ENCODE measurements around the gene CYTH3. TPM values are rescaled to one million over a fixed set of nuclear protein-coding genes. Genes with fewer than 3 reads are reported as not detected.

The CYTH3 gene
- total RNA-seq, 1 experiment from 2014 or later: 16.7 TPM

- H3K9me3 ChIP-seq (ENCODE audit: control insufficient read depth in 1 of 2, insufficient read depth in 1 of 2, low read depth in 1 of 2, low read length in 2 of 2): no peaks in the 10 kb centered on the region
- H3K27me3 ChIP-seq (ENCODE audit: insufficient read depth, low read length): no peaks in the 10 kb centered on the region
- CTCF ChIA-PET: no interaction called here
- H4K20me1 ChIP-seq (ENCODE audit: insufficient read depth): no peaks in the 10 kb centered on the region
- H3K36me3 ChIP-seq (ENCODE audit: control insufficient read depth in 1 of 2, insufficient read depth in 2 of 2, low read length in 2 of 2): no peaks in the 10 kb centered on the region
- H3K79me2 ChIP-seq (ENCODE audit: insufficient read depth, low read length): peaks cover 47% of the 10 kb centered on the region
- no peak overlapping the region for H3K27ac ChIP-seq (ENCODE audit: low read depth, low read length)
- RAD21 ChIA-PET (ENCODE audit: low non-redundant PET in 1 of 2, low total read pairs in 2 of 2, uncharacterized antibody in 2 of 2, unreplicated experiment in 2 of 2): no interaction called here
- H3K4me2 ChIP-seq (ENCODE audit: low read length): no peak overlapping the region
- DNase-seq (ENCODE audit: low read depth, low spot score): no peak
- no TSS peak for BruUV-seq (replicated peaks)
- TF ChIP-seq MAX (IDR thresholded peaks at IDR 0.05) (no peak), FOSL1 (IDR thresholded peaks at IDR 0.05; ENCODE audit: low read depth) (no peak), EZH2phosphoT487 (IDR thresholded peaks at IDR 0.05; ENCODE audit: borderline replicate concordance) (no peak), ZNF274 (IDR thresholded peaks at IDR 0.05; ENCODE audit: low read depth, low read length) (no peak), SRF (IDR thresholded peaks at IDR 0.05; ENCODE audit: low read depth) (no peak), SP1 (IDR thresholded peaks at IDR 0.05; ENCODE audit: low read depth) (no peak), ELF1 (IDR thresholded peaks at IDR 0.05; ENCODE audit: borderline replicate concordance, low read depth) (no peak), SIN3A (IDR thresholded peaks at IDR 0.05; ENCODE audit: low read depth) (no peak), ZBTB33 (IDR thresholded peaks at IDR 0.05; ENCODE audit: extremely low read depth, insufficient replicate concordance, low read length) (no peak), CEBPB (IDR thresholded peaks at IDR 0.05; ENCODE audit: low read depth) (no peak), POLR2AphosphoS5 (IDR thresholded peaks at IDR 0.05; ENCODE audit: low read depth, low read length) (no peak), ATF3 (IDR thresholded peaks at IDR 0.05) (no peak), REST (IDR thresholded peaks at IDR 0.05; ENCODE audit: low read depth) (no peak), CBX3 (IDR thresholded peaks at IDR 0.05; ENCODE audit: low read depth) (no peak), EGR1 (IDR thresholded peaks at IDR 0.05; ENCODE audit: low read depth) (no peak), POLR2A (IDR thresholded peaks at IDR 0.05; ENCODE audit: borderline replicate concordance, extremely low read depth, insufficient read depth, insufficient read length) (no peak), CTCF (IDR thresholded peaks at IDR 0.05 in 2 of 3, conservative IDR thresholded peaks at IDR 0.05 in 1 of 3; ENCODE audit: borderline replicate concordance in 1 of 3, insufficient read depth in 1 of 3, low read depth in 2 of 3, low read length in 2 of 3) (no peak)
- H3K9me2 ChIP-seq (ENCODE audit: insufficient read depth): no peaks in the 10 kb centered on the region
- intact Hi-C loops (cut with micrococcal nuclease): no loop called here
- H3K4me1 ChIP-seq (ENCODE audit: control insufficient read depth in 1 of 2, insufficient read depth in 2 of 2, low read length in 2 of 2): peaks cover 0 to 11% of the 10 kb centered on the region in 2 experiments; a peak in 1 of 4 replicates
- POLR2A ChIA-PET: no interaction called here
- no peak overlapping the region for H3K9ac ChIP-seq (ENCODE audit: low read length)
- H3K4me3 ChIP-seq (replicated peaks in 1 of 2; ENCODE audit: low read depth in 1 of 2, low read length in 2 of 2): no peak overlapping the region
- no peak for ATAC-seq
- no peak overlapping the region for H2AFZ ChIP-seq (ENCODE audit: low read depth, low read length, poor library complexity, severe bottlenecking)
These were observed 40.3 kb downstream of the CYTH3 start for GRCh38 chr7:6232116-6232515.
